Pancreas (tissue), 10 donors: Measurements from ENCODE around the gene NRBP1. TPM values are rescaled to one million over a fixed set of nuclear protein-coding genes. Genes with fewer than 3 reads are reported as not detected.

Experiments used
- ATAC-seq, 4 donors: fragments of 200-7000 bp; cut with Tn5 transposase; one replicate each; pipeline versions ENCODE4 v1.8.0 to v1.9.1; 2020; ENCODE audit warnings: mild to moderate bottlenecking in 4 of 4, moderate library complexity in 4 of 4
- DNase-seq, 6 donors: peaks; one replicate each; pipeline ENCODE4 v3.0.0-alpha.2; 2020
- FAIRE-seq: peaks from 2 replicates; lab custom pipeline; 2012; peaks lifted over from hg19 to GRCh38; lab: Jason Lieb, UNC
- H3K27ac ChIP-seq, 4 donors: fragments of 200-600 bp; sonication (generic); 1 replicate in 3 of 4; 2 replicates in 1 of 4; pipeline versions ENCODE4 v1.5.0 to v1.8.0; 2020
- H3K27me3 ChIP-seq, 4 donors: fragments of 200-600 bp; one replicate each; pipeline ENCODE4 v1.8.0; 2021
- H3K36me3 ChIP-seq, 3 donors: fragments of 200-600 bp; sonication (generic) in 1 of 3; one replicate each; pipeline versions ENCODE4 v1.5.0 to v1.8.0; 2020 to 2021
- H3K4me1 ChIP-seq, 3 donors: fragments of 200-600 bp; one replicate each; pipeline ENCODE4 v1.8.0; 2021
- H3K4me3 ChIP-seq, 4 donors: fragments of 200-600 bp; sonication (generic) in 2 of 4; one replicate each; pipeline versions ENCODE4 v1.5.0 to v1.8.0; 2020 to 2021
- H3K9me3 ChIP-seq, 4 donors: fragments of 200-600 bp; one replicate each; pipeline ENCODE4 v1.8.0; 2021
- WGBS, 2 donors: extraction: QIAGEN DNeasy Blood & Tissue Kit; methylation state at CpG; one replicate each; pipeline ENCODE4 v1.1.7; 2013; 5-methylcytosine and 5-hydroxymethylcytosine counted together
- intact Hi-C, 3 donors: fragments of 100-400 bp; cut with DNase I; formaldehyde crosslinking; loops; one replicate each; pipeline versions ENCODE4 v1.11.1 to v1.14.2; 2022
- polyA plus RNA-seq, 2 donors: library from polyadenylated mRNA; stranded (reverse); fragments of 200-250 nt; gene quantifications; one replicate each; pipeline ENCODE4 v1.2.3, GENCODE V29; 2013
- total RNA-seq, 6 donors: library from RNA; stranded (reverse); fragmentation: NEBNext Ultra II Directional in 4 of 6; extraction: Animal tissue kit (Norgen Biotek cat#: 25700) in 4 of 6; gene quantifications; one replicate each; pipeline versions ENCODE4 v1.2.1 to v1.2.4, GENCODE V29; 2021 to 2023
- TF ChIP-seq, protein P1 (sequence below), 4 donors: fragments of 200-600 bp; sonication (generic) in 3 of 4; IDR thresholded peaks; one replicate each; pipeline versions ENCODE4 v1.5.0 to v1.8.0; 2021; ENCODE audit warnings: antibody characterized with exemption in 4 of 4
- donor health status: healthy with polysubstance abuse.
- donor health status: DM: no; HTN: no; CAD: no; lungs with moderate emphysema.
- donor health status: DM: no; HTN: no; CAD: no.
- donor health status: control.
- donor health status: control.
- donor health status: Bipolar disorder and iron deficiency.
- donor health status: DM: yes; HTN: yes; CAD: no.
- donor health status: DM: no; HTN: no; CAD: no.
- donor health status: DM: no; HTN: no; CAD: no.
- donor health status: DM: yes; HTN: yes; CAD: no.

Gene NRBP1
- total and polyA plus RNA-seq, 8 donors = 32.5 to 60.7 (median 38.0) TPM

DNA sequence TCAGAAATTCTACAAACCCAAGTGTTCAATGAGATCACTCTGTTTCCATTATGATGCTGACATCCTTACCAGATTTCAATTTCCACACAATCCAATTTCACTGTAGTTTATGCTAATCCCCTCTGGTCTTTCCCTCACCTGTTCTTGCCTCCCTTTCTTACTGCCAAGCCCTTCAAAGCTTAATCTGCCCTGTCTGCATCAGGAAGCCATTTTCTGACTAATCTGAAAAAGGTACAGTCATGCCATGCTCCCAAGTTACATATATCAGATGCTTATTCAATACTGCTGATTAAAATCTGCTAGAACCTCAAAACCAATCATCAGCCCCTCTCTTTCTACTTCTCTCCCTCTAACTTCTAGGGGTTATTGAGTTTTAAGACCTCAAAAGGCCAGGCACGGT is 22.7 kb downstream of the NRBP1 start:
- Histone ChIP-seq H3K36me3 (peaks cover 0 to 26% (median 9%) of the 10 kb centered on the region in 3 donors), H3K27ac (no peak overlapping the region), H3K27me3 (no peaks in the 10 kb centered on the region), H3K4me3 (no peak overlapping the region), H3K4me1 (no peaks in the 10 kb centered on the region), H3K9me3 (no peaks in the 10 kb centered on the region)
- ATAC-seq = no peak
- TF ChIP-seq, protein P1, sequence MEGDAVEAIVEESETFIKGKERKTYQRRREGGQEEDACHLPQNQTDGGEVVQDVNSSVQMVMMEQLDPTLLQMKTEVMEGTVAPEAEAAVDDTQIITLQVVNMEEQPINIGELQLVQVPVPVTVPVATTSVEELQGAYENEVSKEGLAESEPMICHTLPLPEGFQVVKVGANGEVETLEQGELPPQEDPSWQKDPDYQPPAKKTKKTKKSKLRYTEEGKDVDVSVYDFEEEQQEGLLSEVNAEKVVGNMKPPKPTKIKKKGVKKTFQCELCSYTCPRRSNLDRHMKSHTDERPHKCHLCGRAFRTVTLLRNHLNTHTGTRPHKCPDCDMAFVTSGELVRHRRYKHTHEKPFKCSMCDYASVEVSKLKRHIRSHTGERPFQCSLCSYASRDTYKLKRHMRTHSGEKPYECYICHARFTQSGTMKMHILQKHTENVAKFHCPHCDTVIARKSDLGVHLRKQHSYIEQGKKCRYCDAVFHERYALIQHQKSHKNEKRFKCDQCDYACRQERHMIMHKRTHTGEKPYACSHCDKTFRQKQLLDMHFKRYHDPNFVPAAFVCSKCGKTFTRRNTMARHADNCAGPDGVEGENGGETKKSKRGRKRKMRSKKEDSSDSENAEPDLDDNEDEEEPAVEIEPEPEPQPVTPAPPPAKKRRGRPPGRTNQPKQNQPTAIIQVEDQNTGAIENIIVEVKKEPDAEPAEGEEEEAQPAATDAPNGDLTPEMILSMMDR (IDR thresholded peaks at IDR 0.05) = no peak
- intact Hi-C loops = no loop called here
- FAIRE-seq = no peak
- 44 to 53% methylated on average over 1 of the region's 1 CpG for WGBS, 2 donors
- no peak for DNase-seq

DNA sequence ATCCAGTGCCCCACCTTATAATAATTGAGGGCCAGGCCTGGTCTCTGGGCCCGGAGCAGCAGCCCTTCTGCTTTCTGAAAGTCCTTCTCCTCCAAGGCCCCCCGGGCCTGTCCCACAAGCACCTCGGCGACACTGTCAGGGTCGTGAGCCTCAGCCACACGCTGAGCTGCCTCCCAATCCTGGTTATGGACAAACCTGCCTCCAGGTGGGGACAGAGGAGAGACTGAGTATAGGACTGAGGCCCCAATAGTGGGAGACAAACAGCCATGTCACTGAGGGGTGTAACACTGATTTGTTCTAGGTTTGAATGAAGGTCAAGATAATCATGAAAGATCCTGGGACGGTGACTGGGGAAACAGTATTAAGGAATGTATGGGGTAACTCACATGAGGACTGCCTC is 25.5 kb downstream of the NRBP1 start:
- FAIRE-seq (no peak), ATAC-seq (no peak), DNase-seq (no peak)
- Histone ChIP-seq H3K4me3 (no peak overlapping the region), H3K27ac (no peak overlapping the region), H3K9me3 (no peaks in the 10 kb centered on the region), H3K27me3 (no peaks in the 10 kb centered on the region), H3K4me1 (no peaks in the 10 kb centered on the region), H3K36me3 (peaks cover 0 to 38% (median 9%) of the 10 kb centered on the region in 3 donors)
- intact Hi-C loops = no loop called here
- 86 to 91% methylated on average over 7 of the region's 7 CpGs for WGBS, 2 donors
- TF ChIP-seq, protein P1 (IDR thresholded peaks at IDR 0.05) = no peak

DNA sequence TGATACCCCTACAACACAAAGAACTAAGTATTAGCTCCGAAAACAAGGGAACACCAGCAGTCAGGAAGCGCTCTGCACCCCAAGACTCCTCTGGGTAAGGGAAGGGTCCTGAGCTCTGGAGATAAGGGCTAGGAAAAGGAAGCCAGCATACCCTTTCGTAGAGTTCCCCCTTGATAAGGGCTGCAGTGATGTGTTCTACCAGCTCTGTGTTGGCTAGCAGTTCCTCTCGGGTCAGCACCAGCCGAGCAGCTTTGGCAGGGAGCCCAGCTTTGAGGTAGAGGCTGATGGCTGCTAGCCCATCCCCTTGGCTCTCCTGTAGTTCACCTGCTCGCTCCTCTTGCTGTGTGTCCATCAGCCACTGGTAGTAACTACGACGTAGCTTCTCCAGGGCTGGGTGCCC is 32.7 kb downstream of the NRBP1 start:
- TF ChIP-seq, protein P1 (IDR thresholded peaks at IDR 0.05) = no peak
- 78 to 84% methylated on average over 8 of the region's 8 CpGs for WGBS, 2 donors
- H3K4me1 ChIP-seq = no peaks in the 10 kb centered on the region
- no peak overlapping the region for H3K4me3 ChIP-seq
- DNase-seq = peak in 1 of 6 donors; percentile 33
- no peaks in the 10 kb centered on the region for H3K9me3 ChIP-seq
- peaks cover 0 to 29% (median 0%) of the 10 kb centered on the region in 3 donors for H3K36me3 ChIP-seq
- intact Hi-C loops = no loop called here
- no peak for FAIRE-seq
- no peaks in the 10 kb centered on the region for H3K27me3 ChIP-seq
- no peak for ATAC-seq
- H3K27ac ChIP-seq = no peak overlapping the region

DNA sequence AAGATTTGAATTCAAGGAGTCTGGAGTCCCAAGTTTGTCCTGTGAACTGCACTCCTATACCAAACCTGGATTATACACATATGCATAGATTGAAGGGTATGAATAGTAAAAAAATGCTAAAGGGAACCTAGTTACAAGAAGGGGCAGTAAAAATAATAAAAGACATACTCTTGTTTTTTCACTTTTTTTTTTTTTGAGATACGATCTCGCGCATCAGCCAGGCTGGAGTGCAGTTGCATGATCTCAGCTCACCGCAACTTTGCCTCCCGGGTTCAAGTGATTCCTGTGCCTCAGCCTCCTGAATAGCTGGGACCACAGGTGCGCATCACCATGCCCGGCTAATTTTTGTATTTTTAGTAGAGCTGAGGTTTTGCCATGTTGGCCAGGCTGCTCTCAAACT is 36.0 kb downstream of the NRBP1 start:
- ATAC-seq = no peak
- Histone ChIP-seq H3K4me1 (no peaks in the 10 kb centered on the region), H3K27me3 (no peaks in the 10 kb centered on the region), H3K9me3 (no peaks in the 10 kb centered on the region), H3K4me3 (no peak overlapping the region), H3K36me3 (peaks cover 0 to 3% (median 0%) of the 10 kb centered on the region in 3 donors), H3K27ac (no peak overlapping the region)
- WGBS, 2 donors = 96 to 99% methylated on average over 7 of the region's 7 CpGs
- TF ChIP-seq, protein P1 (IDR thresholded peaks at IDR 0.05) = no peak
- intact Hi-C loops = no loop called here
- FAIRE-seq = no peak
- DNase-seq = no peak

DNA sequence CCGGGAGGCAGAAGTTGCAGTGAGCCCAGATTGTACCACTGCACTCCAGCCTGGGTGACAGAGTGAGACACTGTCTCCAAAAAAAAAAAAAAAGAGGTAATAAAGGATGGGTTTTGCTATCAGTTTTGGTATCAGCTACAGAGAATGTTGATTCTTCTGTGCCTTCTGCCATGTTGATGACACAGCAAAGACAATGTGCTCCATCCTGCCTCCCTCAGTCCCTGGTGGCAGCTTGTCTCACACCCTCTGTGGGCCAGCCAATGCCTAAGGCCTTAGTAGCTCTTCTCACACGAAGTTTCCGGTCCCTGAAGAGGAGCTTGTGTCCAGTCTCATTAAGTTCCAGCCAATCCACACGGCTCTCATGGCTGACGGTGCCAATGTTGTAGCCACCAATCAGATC is 43.5 kb downstream of the NRBP1 start:
- no peaks in the 10 kb centered on the region for H3K9me3 ChIP-seq
- peaks cover 0 to 19% (median 0%) of the 10 kb centered on the region in 3 donors for H3K36me3 ChIP-seq
- TF ChIP-seq, protein P1 (IDR thresholded peaks at IDR 0.05) = no peak
- H3K4me1 ChIP-seq = no peaks in the 10 kb centered on the region
- ATAC-seq = no peak
- FAIRE-seq = no peak
- H3K27ac ChIP-seq = no peak overlapping the region
- H3K4me3 ChIP-seq = no peak overlapping the region
- H3K27me3 ChIP-seq = no peaks in the 10 kb centered on the region
- 88 to 95% methylated on average over 5 of the region's 5 CpGs for WGBS, 2 donors
- intact Hi-C loops = no loop called here
- DNase-seq = no peak
